Ramos (cell line): Measurements from ENCODE around the gene SRPK2.
"Not testable (repeated sequence)": the region's sequence is repeated elsewhere in the genome, so short reads cannot be mapped to it uniquely, and the experiment has no call there.

Experiments
- in situ Hi-C: fragments of 300-500 bp; cut with MboI; formaldehyde crosslinking; loops from one replicate; pipeline ENCODE4 v1.14.3; 2022; ENCODE audit warnings: low sequenced_read_pairs; ENCODE audit not compliant: unreplicated experiment

SRPK2 gene

DNA sequence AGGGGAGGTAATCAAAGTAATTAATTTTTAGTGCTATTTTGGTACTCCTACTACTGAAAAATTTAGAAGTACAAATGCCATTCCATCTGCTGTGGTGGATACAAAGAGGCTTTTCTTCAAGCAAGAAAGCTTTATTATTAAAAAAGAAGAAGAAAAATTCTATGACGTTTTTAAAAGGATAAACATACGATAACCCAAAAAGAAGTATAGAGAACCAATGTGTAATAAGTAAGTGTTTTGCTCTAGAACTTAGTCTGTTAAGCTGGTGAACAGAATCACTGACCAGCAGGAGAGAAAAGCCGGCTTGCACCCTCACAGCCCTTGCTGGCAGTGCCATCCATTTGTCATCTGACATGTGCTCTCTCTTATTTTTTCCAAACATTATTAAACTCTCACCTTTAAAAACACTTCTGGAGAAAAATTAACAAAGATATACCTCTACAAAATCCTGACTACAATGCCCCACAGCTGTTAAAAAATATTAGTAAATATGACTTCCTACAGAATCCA, 81.5 kb downstream of the SRPK2 start:
- in situ Hi-C loops: no loop called here

DNA sequence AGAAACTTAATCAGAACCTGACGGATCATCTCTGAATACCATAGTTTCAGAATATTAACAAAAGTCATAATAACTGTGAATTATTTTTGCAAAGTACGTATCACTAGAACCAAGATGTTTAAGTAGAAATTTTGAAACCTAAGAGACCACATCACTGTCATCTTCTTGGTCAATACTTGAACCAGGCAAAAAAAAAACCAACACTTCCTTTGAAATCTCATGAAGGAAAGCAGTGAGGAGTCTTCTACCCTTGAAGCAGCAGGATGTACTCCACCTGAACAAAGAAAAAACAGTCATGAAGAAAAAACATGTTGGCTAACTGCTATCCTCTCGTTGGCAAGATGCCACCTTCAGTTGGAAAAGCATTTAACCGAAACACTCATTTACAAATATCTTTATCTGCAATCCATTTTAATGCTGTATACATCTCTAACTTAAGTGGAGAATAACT, 82.4 kb downstream of the SRPK2 start:
- in situ Hi-C loops: no loop called here

DNA sequence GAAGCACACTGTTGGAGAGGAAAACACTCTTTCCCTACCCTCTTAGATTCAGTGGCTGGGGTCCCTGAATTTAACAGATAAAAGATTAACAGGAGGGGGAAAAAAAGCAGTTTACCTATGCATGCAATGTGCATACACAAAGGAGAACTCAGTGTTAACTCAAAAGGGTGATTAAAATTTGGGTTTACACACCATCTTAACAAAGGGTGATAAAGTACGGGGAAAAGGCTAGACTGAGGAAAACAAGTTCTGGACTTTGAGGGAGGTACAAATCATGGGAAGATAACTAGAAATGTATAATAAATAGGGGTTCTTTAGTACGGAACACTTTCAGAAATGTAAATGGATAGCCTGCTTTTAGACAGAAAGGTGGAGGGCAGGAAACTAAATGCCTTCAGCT, 83.1 kb downstream of the SRPK2 start:
- in situ Hi-C loops: no loop called here

DNA sequence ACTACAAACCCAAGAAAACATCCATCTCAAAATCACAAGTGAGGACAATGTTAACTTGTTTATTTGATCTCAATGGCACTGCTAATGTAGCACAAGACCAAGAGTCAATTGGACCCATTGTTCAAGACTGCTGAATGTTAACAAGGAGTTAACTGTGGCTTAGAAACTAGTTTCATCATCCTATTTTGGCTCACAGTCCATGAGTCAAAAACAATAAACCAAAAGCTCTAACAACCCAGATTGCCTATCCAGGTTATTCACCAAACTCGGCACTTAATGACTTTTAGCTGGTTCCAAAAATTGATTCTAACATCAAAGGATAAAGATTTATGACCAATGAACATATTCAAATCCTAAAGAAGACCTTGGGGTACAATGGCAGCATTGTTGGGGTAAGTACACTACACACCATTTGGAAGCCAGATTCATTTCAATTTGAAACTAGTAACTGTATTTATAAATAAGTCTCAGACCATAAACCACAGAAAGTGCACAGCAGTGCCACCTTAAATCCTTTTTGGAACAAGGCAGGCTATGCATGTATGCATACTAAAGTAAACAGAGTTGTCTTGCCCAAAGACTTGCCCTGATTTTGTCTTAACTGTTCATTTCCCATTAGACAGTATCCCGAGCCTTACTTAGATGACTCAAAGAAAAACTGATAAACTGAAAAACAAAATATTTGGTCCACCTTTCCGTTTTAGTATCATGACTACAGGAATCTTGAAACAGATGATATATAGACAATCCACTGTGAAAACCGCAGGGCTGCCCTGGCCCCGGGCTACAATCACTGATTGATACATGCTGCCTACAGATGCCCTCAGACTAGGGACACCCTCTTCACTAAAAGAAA, 84.5 kb downstream of the SRPK2 start:
- in situ Hi-C loops: no loop called here

DNA sequence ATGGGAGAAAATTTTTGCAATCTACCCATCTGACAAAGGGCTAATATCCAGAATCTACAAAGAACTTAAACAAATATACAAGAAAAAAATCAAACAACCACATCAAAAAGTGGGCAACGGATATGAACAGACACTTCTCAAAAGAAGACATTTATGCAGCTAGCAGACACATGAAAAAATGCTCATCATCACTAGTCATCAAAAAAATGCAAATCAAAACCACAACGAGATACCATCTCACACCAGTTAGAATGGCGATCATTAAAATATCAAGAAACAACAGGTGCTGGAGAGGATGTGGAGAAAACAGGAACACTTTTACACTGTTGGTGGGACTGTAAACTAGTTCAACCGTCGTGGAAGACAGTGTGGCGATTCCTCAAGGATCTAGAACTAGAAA, 88.1 kb downstream of the SRPK2 start:
- in situ Hi-C loops: not testable (repeated sequence)

DNA sequence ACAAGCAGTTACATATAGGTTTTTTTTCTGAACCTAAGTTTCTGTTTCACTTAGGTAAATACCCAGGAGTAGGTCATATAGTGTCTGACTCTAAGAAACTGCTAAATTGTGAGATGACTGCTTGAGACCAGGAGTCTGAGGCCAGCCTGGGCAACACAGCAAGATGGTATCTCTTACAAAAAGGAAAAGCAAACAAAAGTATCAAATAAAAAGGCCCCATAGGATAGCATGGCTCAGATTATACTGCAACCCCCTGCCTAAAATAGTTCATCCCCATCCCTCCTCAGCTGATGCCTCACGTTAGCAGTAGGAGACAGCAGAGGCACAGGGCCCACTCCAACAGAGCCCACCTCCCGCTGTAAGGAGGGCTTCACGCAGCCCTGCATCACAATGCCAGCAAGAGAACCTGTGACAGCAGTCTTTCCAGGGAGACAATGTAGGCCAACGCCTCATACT, 90.3 kb downstream of the SRPK2 start:
- in situ Hi-C loops: no loop called here

DNA sequence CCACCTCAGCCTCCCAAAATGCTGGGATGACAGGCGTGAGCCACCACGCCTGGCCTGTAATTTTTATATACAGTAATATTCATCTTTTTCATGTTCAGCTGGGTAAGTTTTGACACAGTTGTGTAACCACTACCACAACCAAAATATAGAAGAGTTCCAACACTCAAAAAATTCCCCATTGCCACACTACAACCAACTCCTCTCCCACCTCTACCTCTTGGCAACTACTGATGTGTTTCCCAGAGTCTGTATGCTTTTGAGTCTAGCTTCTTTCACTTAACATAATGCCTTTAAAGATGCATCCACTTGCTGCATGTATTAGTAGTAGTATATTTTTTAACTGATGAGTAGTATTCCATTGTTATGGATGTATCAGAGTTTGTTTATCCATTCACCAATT, 90.7 kb downstream of the SRPK2 start:
- in situ Hi-C loops: no loop called here

DNA sequence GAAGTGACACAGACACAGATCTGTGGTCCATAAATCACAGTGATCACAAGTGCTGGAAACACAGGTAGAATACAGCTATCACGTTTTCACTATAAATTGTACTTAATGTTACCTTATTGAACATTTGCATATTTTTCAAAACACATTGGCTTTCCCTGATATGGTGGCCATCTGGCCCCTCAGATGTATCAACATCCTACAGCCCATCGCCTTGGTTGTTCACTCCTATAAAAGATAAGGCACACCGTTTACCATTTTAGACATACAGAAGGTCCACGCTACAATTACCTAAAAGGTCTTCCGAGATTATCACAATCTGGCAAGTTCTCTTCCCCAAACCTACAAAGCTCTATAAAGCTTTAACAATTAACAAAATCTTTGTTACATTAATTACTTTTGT, 91.4 kb downstream of the SRPK2 start:
- in situ Hi-C loops: no loop called here

DNA sequence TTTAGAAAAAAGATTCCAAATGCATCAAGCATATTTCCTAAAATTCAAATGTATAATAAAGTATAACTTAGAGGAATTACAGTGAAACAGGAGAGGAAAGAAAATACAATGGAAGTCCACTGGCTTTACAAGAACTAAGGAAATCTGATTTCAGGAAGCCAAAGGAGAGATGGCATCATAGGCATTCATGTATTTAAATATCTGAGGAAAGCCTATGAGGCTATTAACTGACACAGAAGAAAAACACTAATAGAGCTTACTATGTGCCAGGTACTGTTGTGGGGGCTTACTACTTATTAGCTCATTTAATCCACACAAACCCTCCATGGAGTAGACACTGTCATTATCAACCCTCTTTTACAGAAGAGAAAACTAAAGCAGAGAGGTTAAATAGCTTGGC, 92.2 kb downstream of the SRPK2 start:
- in situ Hi-C loops: no loop called here

DNA sequence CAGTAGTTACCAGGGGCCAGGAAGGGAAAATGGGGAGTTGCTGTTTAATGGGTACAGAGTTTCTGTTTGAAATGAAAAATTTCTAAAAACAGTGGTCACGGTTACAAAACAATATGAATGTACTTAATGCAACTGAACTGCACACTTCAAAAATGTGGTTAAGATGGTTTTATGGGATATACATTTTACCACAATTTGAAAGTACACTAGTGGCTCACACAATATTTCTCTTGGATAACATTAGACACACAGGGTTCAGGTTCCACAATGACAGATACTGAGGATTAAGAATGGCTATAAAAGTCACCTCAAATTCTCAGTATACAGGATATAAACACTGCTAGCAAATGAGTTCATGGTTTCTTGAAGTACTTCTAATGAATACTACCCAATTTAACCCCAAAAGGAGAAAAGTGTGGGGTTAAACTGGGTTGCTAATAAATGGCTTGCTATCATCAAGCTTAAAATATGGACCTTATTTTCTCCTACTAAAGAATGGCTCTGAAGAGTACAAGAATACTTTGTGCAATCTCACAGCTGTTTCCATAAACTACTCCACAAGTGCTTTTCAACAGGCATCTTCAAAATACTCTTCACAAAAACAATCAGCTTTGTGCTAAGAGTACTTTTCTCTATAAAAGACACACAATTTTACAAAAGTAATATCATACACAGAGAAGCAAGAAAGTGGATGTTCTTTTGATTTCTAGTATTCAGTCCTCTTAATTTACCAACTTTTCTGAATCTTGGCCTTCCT, 92.9 kb downstream of the SRPK2 start:
- in situ Hi-C loops: no loop called here

DNA sequence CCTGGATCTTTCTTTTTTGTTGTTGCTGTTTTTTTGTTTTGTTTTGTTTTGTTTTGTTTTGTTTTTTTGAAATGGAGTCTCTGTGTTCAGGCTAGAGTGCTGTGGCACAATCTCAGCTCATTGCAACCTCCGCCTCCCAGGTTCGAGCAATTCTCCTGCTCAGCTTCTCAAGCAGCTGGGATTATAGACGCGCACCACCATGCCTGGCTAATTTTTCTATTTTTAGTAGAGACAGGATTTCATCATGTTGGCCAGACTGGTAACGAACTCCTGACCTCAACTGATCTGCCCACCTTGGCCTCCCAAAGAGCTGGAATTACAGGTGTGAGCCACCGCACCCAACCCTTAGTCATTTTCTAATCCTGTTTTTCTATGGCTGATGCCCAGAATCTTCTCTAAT, 94.2 kb downstream of the SRPK2 start:
- in situ Hi-C loops: not testable (repeated sequence)

DNA sequence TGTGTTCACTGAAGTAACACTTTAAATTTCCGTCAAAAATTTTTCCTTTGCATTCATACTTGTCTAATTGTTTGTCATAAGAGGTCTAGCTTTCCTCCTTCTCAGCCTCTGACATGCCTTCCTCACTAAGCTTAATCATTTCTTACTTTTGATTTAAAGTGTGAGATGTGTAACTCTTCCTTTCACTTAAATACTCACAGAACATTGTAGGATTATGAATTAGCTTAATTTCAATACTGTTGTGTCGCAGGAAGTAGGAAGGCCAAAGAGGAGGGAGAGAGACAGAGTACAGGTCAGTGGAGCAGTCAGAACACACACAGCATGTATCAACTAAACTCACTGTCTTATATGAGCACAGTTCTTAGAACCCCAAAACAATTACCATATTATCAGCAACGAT, 99.0 kb downstream of the SRPK2 start:
- in situ Hi-C loops: no loop called here

DNA sequence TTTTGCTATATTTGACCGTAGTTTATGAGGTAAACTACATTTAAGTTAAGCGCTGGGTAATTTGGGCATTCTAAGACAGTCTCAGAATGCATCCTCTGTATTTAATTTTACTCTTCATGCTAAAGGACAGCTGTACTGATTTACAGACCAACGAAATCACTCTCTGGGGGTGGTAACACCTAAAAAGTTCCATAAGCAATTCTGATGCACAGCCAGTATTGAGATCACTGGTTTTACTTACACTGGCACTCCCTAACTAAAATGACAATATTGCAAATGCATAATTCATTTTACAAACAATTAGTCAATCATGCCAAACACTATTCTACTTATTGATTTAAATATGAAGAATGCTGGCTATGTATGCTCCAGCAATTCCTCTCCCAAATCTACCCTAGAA, 102.3 kb downstream of the SRPK2 start:
- in situ Hi-C loops: no loop called here

DNA sequence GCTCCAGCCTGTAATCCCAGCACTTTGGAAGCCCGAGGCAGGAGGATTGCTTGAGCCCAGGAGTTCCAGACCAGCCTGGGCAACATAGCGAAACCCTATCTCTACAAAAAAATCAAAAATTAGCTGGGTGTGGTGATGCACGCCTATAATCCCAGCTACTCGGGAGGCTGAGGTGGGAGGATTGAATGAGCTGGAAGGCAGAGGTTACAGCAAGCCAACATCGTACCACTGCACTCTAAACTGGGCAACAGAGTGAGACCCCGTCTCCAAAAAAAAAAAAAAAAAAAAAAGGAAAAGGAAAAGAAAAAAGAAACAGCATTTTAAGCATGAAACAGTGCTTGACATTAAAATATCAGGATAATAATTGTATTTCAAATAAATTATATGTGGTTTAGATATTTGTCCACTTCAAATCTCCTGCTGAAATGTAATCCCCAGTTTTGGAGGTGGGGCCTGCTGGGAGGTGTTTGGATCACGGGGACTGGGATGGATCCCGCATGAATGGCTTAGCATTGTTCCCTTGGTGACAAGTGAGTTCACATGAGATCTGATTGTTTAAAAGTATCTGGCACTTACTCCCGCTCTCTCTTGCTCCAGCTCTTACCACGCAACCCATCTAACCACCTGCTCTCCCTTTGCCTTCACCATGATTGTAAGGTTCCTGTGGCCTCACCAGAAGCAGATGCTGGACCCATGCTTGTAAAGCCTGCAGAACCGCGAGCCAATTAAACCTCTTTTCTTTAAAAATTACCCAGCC, 103.4 kb downstream of the SRPK2 start:
- in situ Hi-C loops: no loop called here

DNA sequence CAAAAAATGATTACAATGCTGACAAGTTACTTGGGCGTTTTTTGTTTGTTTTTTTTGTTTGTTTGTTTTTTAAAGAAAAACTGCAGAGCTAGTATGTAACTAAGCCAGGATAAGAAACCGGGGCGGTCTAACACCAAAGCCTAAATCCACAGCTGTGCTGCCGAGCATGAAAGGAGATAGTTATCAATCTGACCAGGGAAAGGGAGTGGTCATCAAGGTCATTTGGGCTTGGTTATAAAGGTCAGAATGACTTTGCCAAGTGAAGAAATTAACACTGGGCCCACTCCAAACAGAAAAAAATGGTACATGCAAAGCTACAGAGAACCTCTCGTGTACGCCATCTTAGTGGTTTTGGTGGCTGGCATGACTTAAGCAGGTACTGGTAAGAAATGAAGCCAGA, 104.7 kb downstream of the SRPK2 start:
- in situ Hi-C loops: no loop called here

DNA sequence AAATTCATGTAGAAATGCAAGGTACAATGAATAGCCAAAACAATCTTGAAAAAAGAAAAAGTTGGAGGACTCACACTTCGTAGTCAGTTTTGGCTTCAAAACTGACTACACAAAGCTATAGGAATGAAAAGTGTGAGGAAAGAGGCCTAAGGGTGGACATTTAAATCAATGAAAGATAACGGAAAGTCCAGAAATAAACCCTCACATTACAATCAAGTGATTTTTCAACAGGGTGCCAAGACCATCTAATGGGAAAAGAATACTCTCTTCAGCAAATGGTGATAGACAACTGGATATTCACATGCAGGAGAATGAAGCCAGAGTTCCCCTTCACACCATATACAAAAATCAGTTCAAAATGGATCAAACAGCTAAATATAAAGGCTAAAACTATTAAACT, 106.8 kb downstream of the SRPK2 start:
- in situ Hi-C loops: no loop called here

DNA sequence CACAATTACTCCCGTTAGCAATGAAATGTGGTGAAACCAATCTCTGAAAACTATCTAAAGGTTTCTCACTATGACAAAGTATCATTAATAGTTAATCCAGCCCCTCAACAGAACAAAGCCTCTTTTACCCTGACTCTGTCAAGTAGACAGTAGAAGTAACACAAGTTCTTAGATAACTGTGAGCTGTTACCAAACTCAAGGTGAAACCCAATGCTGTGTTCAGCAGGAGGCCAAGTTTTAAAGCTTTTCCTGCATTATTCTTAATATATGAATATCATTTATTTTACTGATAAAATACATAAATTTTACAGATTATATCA, 109.1 kb downstream of the SRPK2 start:
- in situ Hi-C loops: no loop called here

DNA sequence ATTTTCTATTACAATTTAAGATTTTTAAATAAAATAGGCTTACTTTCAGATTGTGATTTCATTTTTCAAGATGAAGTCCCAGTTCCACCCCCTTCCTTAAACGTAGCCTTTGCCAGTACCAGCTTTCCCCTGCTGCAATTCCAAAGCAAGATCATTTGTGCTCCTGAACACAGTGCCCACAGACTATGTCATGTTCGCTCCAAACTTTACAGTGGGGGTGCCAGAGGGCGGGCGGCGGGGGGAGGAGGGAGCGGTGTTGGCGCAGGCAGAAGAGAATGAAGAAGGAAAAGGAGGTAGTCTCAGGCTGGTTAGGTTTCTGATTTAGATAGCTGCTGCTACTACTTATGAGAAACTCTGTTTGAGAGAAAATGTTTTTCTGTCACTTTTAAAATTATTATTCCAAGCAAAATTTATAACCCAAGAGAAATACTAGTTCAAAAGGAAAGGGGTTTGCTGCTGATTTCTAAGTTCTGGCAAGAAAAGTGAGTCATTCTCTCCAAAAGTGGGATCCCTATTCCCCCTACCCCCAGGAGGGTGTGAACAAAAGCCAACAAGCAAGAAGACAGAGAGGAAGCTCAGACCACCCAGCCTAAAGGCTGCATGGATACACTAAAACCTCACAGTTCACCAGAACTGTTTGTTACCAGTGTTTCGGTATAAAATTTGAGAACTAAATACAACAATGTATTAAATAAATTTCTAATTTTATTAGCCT, 109.6 kb downstream of the SRPK2 start:
- in situ Hi-C loops: no loop called here

DNA sequence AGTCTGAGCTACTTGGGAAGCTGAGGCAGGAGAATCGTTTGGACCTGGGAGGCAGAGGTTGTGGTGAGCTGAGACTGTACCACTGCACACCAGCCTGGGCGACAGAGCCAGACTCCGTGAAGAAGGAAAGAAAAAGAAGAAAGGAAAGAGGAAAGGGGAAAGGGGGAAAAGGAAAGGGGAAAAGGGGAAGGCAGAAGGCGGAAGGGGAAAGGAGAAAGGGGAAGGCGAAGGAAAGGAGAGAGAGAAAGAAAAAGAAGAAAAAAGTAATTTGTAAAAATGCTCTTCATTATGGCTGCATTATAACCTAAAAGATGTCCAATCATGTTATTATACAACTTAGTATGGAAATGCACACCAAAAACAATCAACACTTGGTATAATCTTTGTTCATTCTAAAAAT, 110.2 kb downstream of the SRPK2 start:
- in situ Hi-C loops: no loop called here

DNA sequence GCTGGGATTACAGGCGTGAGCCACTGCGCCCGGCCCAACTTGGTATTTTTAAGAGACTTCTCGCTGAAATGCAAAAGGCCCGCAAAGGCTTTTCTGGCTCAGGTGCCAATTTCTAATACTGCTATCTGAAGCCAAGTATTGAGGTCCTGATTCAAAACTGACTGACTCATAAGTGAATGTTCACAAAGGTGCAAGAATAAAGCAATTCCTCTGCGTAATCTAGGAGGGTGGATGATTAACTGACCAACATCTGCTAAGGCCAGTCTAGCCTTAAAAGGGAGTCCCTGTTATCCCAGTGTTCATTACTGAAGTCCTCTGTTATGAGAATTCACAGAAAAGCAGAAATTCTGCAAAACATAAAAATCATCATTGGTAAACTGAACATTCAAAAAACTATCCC, 111.4 kb downstream of the SRPK2 start:
- in situ Hi-C loops: no loop called here
